K562 (cell line): ENCODE measurements around the gene SLCO1B1. TPM values are rescaled to one million over a fixed set of nuclear protein-coding genes. Genes with fewer than 3 reads are reported as not detected.

Source experiments
- ATAC-seq: fragments of 200-7000 bp; cut with Tn5 transposase; 3 replicates; pipeline ENCODE4 v1.9.1; 2020; ENCODE audit warnings: moderate library complexity
- BruUV-seq: library from RNA; stranded (reverse); fragments of 400-500 nt; replicated peaks from 2 replicates; lab custom pipeline; 2021; lab: Mats Ljungman, UMichigan
- CTCF ChIA-PET: fragments of 300-600 bp; formaldehyde crosslinking; extraction: SDS; loops from one replicate; lab custom pipeline; 2021; ENCODE audit warnings: low intra/inter-chr PET ratio; lab: Yijun Ruan, JAX
- POLR2A ChIA-PET: fragments of 300-600, 350-650 bp; sonication (Branson Sonifier 250); formaldehyde crosslinking; extraction: SDS; loops from one replicate; lab custom pipeline; 2021; ENCODE audit warnings: antibody characterized with exemption, inconsistent platforms; lab: Yijun Ruan, JAX
- DNase-seq, 4 experiments: peaks; one replicate each; pipeline versions ENCODE4 v3.0.0 to v3.0.0-alpha.2; 2011 to 2018; ENCODE audit warnings: low spot score in 3 of 4, mixed read lengths in 3 of 4; ENCODE audit errors: extremely low read depth in 1 of 4
- FAIRE-seq: peaks from 2 replicates; lab custom pipeline; 2011; peaks lifted over from hg19 to GRCh38; lab: Jason Lieb, UNC
- H2AFZ ChIP-seq: 2 replicates; pipeline ENCODE4 v1.6.0; 2011; ENCODE audit warnings: low read depth, low read length, control low read depth, inconsistent platforms
- H3K27ac ChIP-seq: fragments of 200-600 bp; 3 replicates; pipeline ENCODE4 v1.8.0; 2011; ENCODE audit warnings: low read depth, mild to moderate bottlenecking, control low read depth, inconsistent platforms, low read length, moderate library complexity, mixed read lengths; ENCODE audit errors: extremely low read depth
- H3K27me3 ChIP-seq, 2 experiments: fragments of 300-600 bp in 1 of 2; 2 replicates in 1 of 2; 3 replicates in 1 of 2; pipeline versions ENCODE4 v1.6.0 to v1.8.0; 2011; ENCODE audit warnings: inconsistent platforms in 2 of 2, low read length in 2 of 2, mild to moderate bottlenecking in 1 of 2, mixed read lengths in 1 of 2, moderate library complexity in 1 of 2; ENCODE audit not compliant: control insufficient read depth in 2 of 2, insufficient read depth in 2 of 2
- H3K36me3 ChIP-seq: fragments of 300-600 bp; 3 replicates; pipeline ENCODE4 v1.8.0; 2011; ENCODE audit warnings: mild to moderate bottlenecking, low read length, inconsistent platforms; ENCODE audit not compliant: control insufficient read depth, insufficient read depth
- H3K4me1 ChIP-seq, 2 experiments: fragments of 200-600 bp in 1 of 2; replicated peaks in 1 of 2; 2 replicates in 1 of 2; 3 replicates in 1 of 2; pipeline versions ENCODE4 v1.5.1 to v1.8.0; 2011; ENCODE audit warnings: inconsistent platforms in 2 of 2, low read length in 2 of 2, mild to moderate bottlenecking in 1 of 2, mixed read lengths in 1 of 2, moderate library complexity in 1 of 2; ENCODE audit not compliant: control insufficient read depth in 2 of 2, insufficient read depth in 2 of 2
- H3K4me2 ChIP-seq: 2 replicates; pipeline ENCODE4 v1.6.1; 2011; ENCODE audit warnings: low read length, control low read depth, inconsistent platforms, mixed read lengths; ENCODE audit not compliant: insufficient read depth
- H3K4me3 ChIP-seq: fragments of 200-600 bp; sonication (generic), shearing (Covaris generic); 2 replicates; pipeline ENCODE4 v1.5.1; 2016; ENCODE audit warnings: control low read depth, inconsistent platforms
- H3K79me2 ChIP-seq: fragments of 200-600 bp; 3 replicates; pipeline ENCODE4 v1.8.0; 2011; ENCODE audit warnings: low read length, inconsistent platforms; ENCODE audit not compliant: control insufficient read depth, insufficient read depth
- H3K9ac ChIP-seq, 2 experiments: 2 replicates each; pipeline versions ENCODE4 v1.6.0 to v1.6.1; 2011; ENCODE audit warnings: low read depth in 2 of 2, low read length in 2 of 2, control low read depth in 1 of 2, inconsistent platforms in 1 of 2, mild to moderate bottlenecking in 1 of 2, mixed read lengths in 1 of 2; ENCODE audit not compliant: insufficient read depth in 1 of 2
- H3K9me1 ChIP-seq: one replicate; pipeline ENCODE4 v1.6.0; 2011; ENCODE audit warnings: inconsistent platforms, mild to moderate bottlenecking, low read length, moderate library complexity; ENCODE audit not compliant: control insufficient read depth, insufficient read depth
- H3K9me3 ChIP-seq: replicated peaks from 2 replicates; pipeline ENCODE4 v1.5.1; 2011; ENCODE audit warnings: low read depth, low read length, inconsistent platforms; ENCODE audit not compliant: control insufficient read depth, insufficient read depth
- H4K20me1 ChIP-seq: replicated peaks from 2 replicates; pipeline ENCODE4 v1.6.1; 2011; ENCODE audit warnings: low read length, inconsistent platforms, mixed read lengths; ENCODE audit not compliant: control insufficient read depth, insufficient read depth
- KLF6 ChIP-seq: fragments of 250-450 bp; sonication (Bioruptor Pico); IDR thresholded peaks from 2 replicates; pipeline ENCODE4 v1.4.0; 2020; ENCODE audit warnings: mild to moderate bottlenecking, moderate library complexity, borderline replicate concordance
- NFE2 ChIP-seq: IDR thresholded peaks from 2 replicates; pipeline ENCODE4 v1.6.1; 2014; ENCODE audit warnings: antibody characterized with exemption, low read depth
- PHB ChIP-seq: fragments of 250-450 bp; sonication (Bioruptor Pico); IDR thresholded peaks from 2 replicates; pipeline ENCODE4 v1.5.0; 2021
- RBM25 ChIP-seq: fragments of 200-400 bp; formaldehyde crosslinking; IDR thresholded peaks from 2 replicates; pipeline ENCODE4 v1.6.1; 2018; ENCODE audit warnings: low read length, low read depth, moderate library complexity; ENCODE audit not compliant: severe bottlenecking
- TBP ChIP-seq: optimal IDR thresholded peaks from 2 replicates; pipeline ENCODE3; 2011; ENCODE audit warnings: low read depth, low read length, improper control_type of control experiment
- TFAP4 ChIP-seq: sonication (generic); formaldehyde crosslinking; IDR thresholded peaks from 2 replicates; pipeline ENCODE4 v1.8.0; 2022; ENCODE audit warnings: missing genetic modification reagents, mild to moderate bottlenecking, moderate library complexity, borderline replicate concordance
- ZNF146 ChIP-seq: IDR thresholded peaks from one replicate; pipeline ENCODE4 v1.6.1; 2018; ENCODE audit warnings: missing compliant biosample characterization; ENCODE audit not compliant: unreplicated experiment
- ZNF551 ChIP-seq: fragments of 250-450 bp; sonication (Bioruptor Pico); IDR thresholded peaks from 2 replicates; pipeline ENCODE4 v1.5.0; 2021; ENCODE audit warnings: mild to moderate bottlenecking, moderate library complexity
- WGBS: fragments of 100-300 bp; shearing (Covaris generic); methylation state at CpG from one replicate; pipeline ENCODE4 v1.1.6; 2016; ENCODE audit warnings: low coverage, mixed read lengths; ENCODE audit not compliant: insufficient coverage; ENCODE audit errors: missing lambda C conversion rate; 5-methylcytosine and 5-hydroxymethylcytosine counted together
- in situ Hi-C: fragments of 300-500 bp; cut with MboI; formaldehyde crosslinking; loops from 4 replicates; pipeline ENCODE4 v1.15.0; 2018; ENCODE audit warnings: inconsistent platforms, mixed read lengths
- intact Hi-C: fragments of 100-400 bp; cut with micrococcal nuclease; formaldehyde crosslinking; loops from 2 replicates; pipeline ENCODE4 v1.14.2; 2022
- polyA plus RNA-seq, 8 experiments: library from polyadenylated mRNA; depleted of rRNA in 4 of 8; stranded (reverse) in 5 of 8; unstranded in 3 of 8; fragments of >200 nt; fragmentation: Nextera tagmentation in 2 of 8; fragmentation: Illumina TruSeq in 1 of 8; extraction: Ambion mirVana in 2 of 8; extraction: Trizol in 1 of 8; gene quantifications; 2 replicates each; pipeline versions ENCODE4 v1.2.1 to v1.2.3, GENCODE V29; 2011 to 2014; ENCODE audit warnings: inconsistent platforms in 1 of 8, missing spikeins in 1 of 8
- total RNA-seq, 7 experiments: library from RNA; depleted of rRNA in 6 of 7; stranded (reverse); fragments of >200 nt in 6 of 7; fragmentation: Illumina TruSeq in 2 of 7; extraction: Trizol in 2 of 7; gene quantifications; 2 replicates each; pipeline versions ENCODE4 v1.2.1 to v1.2.3, GENCODE V29; 2011 to 2021; ENCODE audit warnings: low replicate concordance in 1 of 7

The SLCO1B1 gene
- total and polyA plus RNA-seq, 9 of the 15 experiments (the other 6 are each of a cell fraction or from before 2014, with no cell fraction given): 0.04 TPM; not detected in 8

- FAIRE-seq (no peak), ATAC-seq (no peak), DNase-seq (no peak)
- CTCF ChIA-PET: no interaction called here
- no peaks in the 10 kb centered on the region for H3K9me1 ChIP-seq
- intact Hi-C loops (no loop called here), in situ Hi-C loops (no loop called here)
- TF ChIP-seq TBP (no peak), NFE2 (no peak), TFAP4 (CRISPR knock-in tag) (no peak), KLF6 (CRISPR knock-in tag) (no peak), PHB (no peak)
- POLR2A ChIA-PET: no interaction called here
- no peaks in the 10 kb centered on the region for H3K27me3 ChIP-seq
- no TSS peak for BruUV-seq
- no peak overlapping the region for H3K4me3 ChIP-seq
- no peak overlapping the region for H3K4me2 ChIP-seq
- no peaks in the 10 kb centered on the region for H3K4me1 ChIP-seq
- H4K20me1 ChIP-seq: no peaks in the 10 kb centered on the region
- no peak overlapping the region for H2AFZ ChIP-seq
- WGBS: 14% methylated on average over 4 of the region's 5 CpGs
- H3K27ac ChIP-seq: no peak overlapping the region
- H3K36me3 ChIP-seq: no peaks in the 10 kb centered on the region
- no peaks in the 10 kb centered on the region for H3K79me2 ChIP-seq
- no peak overlapping the region for H3K9ac ChIP-seq
- no peaks in the 10 kb centered on the region for H3K9me3 ChIP-seq
Measured at GRCh38 chr12:21252070-21252469, 121.1 kb downstream of the SLCO1B1 start.

- no peak for DNase-seq
- no peaks in the 10 kb centered on the region for H3K4me1 ChIP-seq
- H4K20me1 ChIP-seq: no peaks in the 10 kb centered on the region
- H3K4me2 ChIP-seq: no peak overlapping the region
- ChIA-PET POLR2A (no interaction called here), CTCF (no interaction called here)
- no peak overlapping the region for H3K4me3 ChIP-seq
- no peaks in the 10 kb centered on the region for H3K27me3 ChIP-seq
- WGBS: 10% methylated on average over 3 of the region's 3 CpGs
- no peak overlapping the region for H3K9ac ChIP-seq
- no peak for FAIRE-seq
- in situ Hi-C loops: no loop called here
- H3K79me2 ChIP-seq: no peaks in the 10 kb centered on the region
- intact Hi-C loops: no loop called here
- no peak for TF ChIP-seq ZNF551 (CRISPR knock-in tag)
- TF ChIP-seq RBM25: peak; percentile 63
- peak; percentile 91 for TF ChIP-seq ZNF146 (CRISPR knock-in tag)
- no peak overlapping the region for H2AFZ ChIP-seq
- no peaks in the 10 kb centered on the region for H3K36me3 ChIP-seq
- H3K9me3 ChIP-seq: no peaks in the 10 kb centered on the region
- no TSS peak for BruUV-seq
- no peaks in the 10 kb centered on the region for H3K9me1 ChIP-seq
- no peak for ATAC-seq
- no peak overlapping the region for H3K27ac ChIP-seq
Measured at GRCh38 chr12:21257172-21257571, 126.2 kb downstream of the SLCO1B1 start.
